Measurements from ENCODE around the gene ADCY4. TPM values are rescaled to one million over a fixed set of nuclear protein-coding genes. Genes with fewer than 3 reads are reported as not detected.

The ADCY4 gene
- total RNA-seq, 2 donors from 2014 or later: 10.6 to 14.8 TPM

GRCh38 chr14:24367514-24368211 lies 32.8 kb upstream of the ADCY4 start, which contains the start of gene NFATC4:
TSS of gene NFATC4 (plus strand) at chr14:24368184. CDS start at chr14:24368341, 157 bp downstream.
- H3K4me3 ChIP-seq: peak within 1 kb of the TSS; percentile 11
- H3K27me3 ChIP-seq: no peaks in the 10 kb centered on the region
- H3K27ac ChIP-seq: peak within 1 kb of the TSS; percentile 74 to 91 (median 88)
- WGBS, 2 donors: 8 to 10% methylated on average over 20 to 21 of the region's 21 CpGs
- H3K4me1 ChIP-seq: peaks cover 28% of the 10 kb centered on the region
- peak; percentile 5 for ATAC-seq
- TF ChIP-seq POLR2A (IDR thresholded peaks at IDR 0.05) (no peak), CTCF (IDR thresholded peaks at IDR 0.05) (no peak)
- no peaks in the 10 kb centered on the region for H3K36me3 ChIP-seq (replicated peaks in 1 of 2; ENCODE audit: insufficient read depth in 1 of 2, low read depth in 2 of 2)
- intact Hi-C loops (cut with DNase I): no loop called here
- DNase-seq: peak; percentile 62 to 77 (median 72)
- H3K9me3 ChIP-seq: no peaks in the 10 kb centered on the region

DNA sequence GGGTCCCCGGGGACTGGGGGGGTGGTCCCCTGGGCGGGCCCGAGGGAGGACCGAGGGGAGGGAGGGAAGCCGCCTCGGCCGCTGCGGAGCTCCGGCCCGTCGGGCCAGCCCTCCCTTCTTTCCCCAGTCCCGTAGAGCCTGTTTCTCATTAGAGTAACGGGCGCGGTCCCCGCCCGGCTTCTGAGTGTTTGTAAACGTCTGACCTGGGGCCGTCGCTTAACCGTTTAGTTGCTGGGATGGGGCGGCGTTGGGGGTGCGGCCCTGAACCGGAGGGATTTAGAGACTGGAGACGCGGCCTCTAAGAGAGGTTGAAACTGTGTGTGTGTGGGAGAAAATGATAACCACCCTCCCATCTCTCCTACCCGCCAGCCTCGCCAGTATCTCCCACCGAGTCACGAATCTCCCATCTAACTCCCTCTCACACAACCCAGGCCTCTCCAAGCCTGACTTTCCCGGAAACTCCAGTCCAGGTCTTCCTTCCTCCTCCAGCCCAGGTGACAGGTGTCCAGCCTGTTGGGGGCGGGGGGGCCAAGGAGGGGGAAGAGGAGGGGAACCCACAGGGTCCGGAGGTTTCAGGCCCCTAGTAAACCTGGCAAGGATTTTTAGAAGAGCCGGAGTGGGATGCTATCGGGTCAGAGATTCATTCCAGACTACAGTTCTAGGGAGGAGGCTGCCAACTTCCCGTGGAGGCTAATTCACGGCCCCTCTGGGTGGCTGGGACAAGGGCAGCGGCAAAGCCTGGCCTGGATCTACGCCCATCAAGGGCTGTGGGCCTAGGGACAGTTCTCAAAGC lies 32.0 kb upstream of the ADCY4 start:
- peaks cover 28% of the 10 kb centered on the region for H3K4me1 ChIP-seq
- no peaks in the 10 kb centered on the region for H3K27me3 ChIP-seq
- H3K27ac ChIP-seq: peak overlapping the region; percentile 74 to 91 (median 88)
- H3K36me3 ChIP-seq (replicated peaks in 1 of 2; ENCODE audit: insufficient read depth in 1 of 2, low read depth in 2 of 2): no peaks in the 10 kb centered on the region
- H3K9me3 ChIP-seq: no peaks in the 10 kb centered on the region
- DNase-seq (peak; percentile 91 to 96 (median 94)), ATAC-seq (peak; percentile 79)
- peak overlapping the region in 1 of 2 donors; percentile 39 for H3K4me3 ChIP-seq
- WGBS, 2 donors: 0 to 2% methylated on average over 22 to 40 of the region's 40 CpGs
- intact Hi-C loops (cut with DNase I): no loop called here
- TF ChIP-seq CTCF (IDR thresholded peaks at IDR 0.05): no peak
- peak; percentile 51 to 67 (median 64) for TF ChIP-seq POLR2A (IDR thresholded peaks at IDR 0.05)

- no peak for TF ChIP-seq CTCF (IDR thresholded peaks at IDR 0.05)
- TF ChIP-seq POLR2A (IDR thresholded peaks at IDR 0.05): no peak
- Histone ChIP-seq H3K4me1 (peaks cover 28% of the 10 kb centered on the region), H3K36me3 (replicated peaks in 1 of 2; ENCODE audit: insufficient read depth in 1 of 2, low read depth in 2 of 2) (no peaks in the 10 kb centered on the region), H3K27me3 (no peaks in the 10 kb centered on the region), H3K4me3 (peak overlapping the region in 1 of 2 donors; percentile 39), H3K9me3 (no peaks in the 10 kb centered on the region), H3K27ac (peak overlapping the region; percentile 74 to 91 (median 88))
- ATAC-seq (no peak), DNase-seq (no peak)
- intact Hi-C loops (cut with DNase I): no loop called here
- WGBS, 2 donors: 0 to 1% methylated on average over 16 of the region's 16 CpGs
These were observed 31.5 kb upstream of the ADCY4 start for GRCh38 chr14:24366413-24366720.

GRCh38 chr14:24365600-24366412 lies 30.9 kb upstream of the ADCY4 start:
- Histone ChIP-seq H3K9me3 (no peaks in the 10 kb centered on the region), H3K4me1 (peaks cover 28% of the 10 kb centered on the region), H3K27ac (peak overlapping the region; percentile 74 to 91 (median 88)), H3K27me3 (no peaks in the 10 kb centered on the region), H3K4me3 (peak overlapping the region in 1 of 2 donors; percentile 39), H3K36me3 (replicated peaks in 1 of 2; ENCODE audit: insufficient read depth in 1 of 2, low read depth in 2 of 2) (no peaks in the 10 kb centered on the region)
- TF ChIP-seq POLR2A (IDR thresholded peaks at IDR 0.05) (peak in 2 of 3 donors; percentile 38 to 45), CTCF (IDR thresholded peaks at IDR 0.05) (peak; percentile 86 to 99 (median 98))
- DNase-seq (peak; percentile 92 to 94 (median 94)), ATAC-seq (peak; percentile 66)
- intact Hi-C loops (cut with DNase I): no loop called here
- WGBS, 2 donors: 2 to 4% methylated on average over 28 of the region's 28 CpGs

Data from body of pancreas (tissue), 4 donors.